AG04449 (cell line): ENCODE measurements around the gene ADGRL1.

ENCODE experiments used
- CTCF ChIA-PET: fragments of 350-600 bp; formaldehyde crosslinking; extraction: SDS; loops from one replicate; lab custom pipeline; 2021; ENCODE audit warnings: antibody characterized with exemption; lab: Yijun Ruan, JAX
- POLR2A ChIA-PET: fragments of 400-600, 350-600 bp; formaldehyde crosslinking; extraction: SDS; loops from one replicate; lab custom pipeline; 2020; ENCODE audit warnings: antibody characterized with exemption, inconsistent platforms; lab: Yijun Ruan, JAX
- DNase-seq: peaks from one replicate; pipeline ENCODE4 v3.0.0-alpha.2; 2010; ENCODE audit warnings: low read depth, low spot score
- H3K4me3 ChIP-seq: 2 replicates; pipeline ENCODE4 v1.5.1; 2011; ENCODE audit warnings: low read depth, mild to moderate bottlenecking, control low read depth, low read length
- CTCF ChIP-seq: IDR thresholded peaks from one replicate; pipeline ENCODE4 v1.5.1; 2011; ENCODE audit warnings: mild to moderate bottlenecking, moderate library complexity, low read length, control low read depth, inconsistent platforms; ENCODE audit not compliant: insufficient read depth; ENCODE audit errors: missing control alignments

The ADGRL1 gene

DNA sequence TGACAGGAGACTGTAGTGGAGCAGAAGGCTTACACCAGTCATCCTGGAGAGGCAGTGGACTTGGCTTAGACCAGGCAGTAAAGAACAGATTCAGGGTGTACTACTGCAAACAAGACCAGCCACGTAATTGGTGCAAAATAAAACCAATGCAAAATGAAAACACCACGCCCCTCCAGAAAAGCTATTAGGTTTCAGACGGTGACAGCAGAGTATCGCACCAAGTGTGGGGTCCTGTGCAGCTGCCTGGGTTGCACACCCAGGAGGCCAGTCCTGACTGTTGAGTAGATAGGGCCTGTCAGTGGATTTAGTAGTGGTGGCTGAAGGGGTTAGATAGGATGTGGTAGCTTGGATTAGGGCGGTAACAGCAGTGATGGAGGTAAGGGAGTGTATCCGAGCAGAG, 83.0 kb downstream of the ADGRL1 start:
- DNase-seq: no peak
- POLR2A ChIA-PET: no interaction called here
- TF ChIP-seq CTCF: no peak
- H3K4me3 ChIP-seq: no peak overlapping the region
- CTCF ChIA-PET: interaction anchor here (5.4 kb wide), 1 partner anchor 13 kb away, joined by 45 read pairs; the partner anchor contains the start of gene ASF1B

DNA sequence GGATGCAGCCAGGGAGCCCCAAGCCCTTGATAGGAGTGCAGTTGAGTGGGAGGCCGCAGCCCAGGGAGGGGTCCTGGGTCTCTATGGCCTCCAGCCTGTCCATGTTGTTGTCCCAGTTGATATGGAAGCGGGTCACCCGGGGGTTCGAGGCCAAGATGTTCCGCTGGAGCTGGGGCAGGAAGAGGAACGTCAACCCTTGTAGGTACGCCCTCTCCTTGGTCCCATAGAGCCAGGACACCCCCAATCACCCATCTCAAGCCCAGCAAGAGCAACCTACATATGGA, 85.5 kb downstream of the ADGRL1 start:
- DNase-seq: no peak
- no peak overlapping the region for H3K4me3 ChIP-seq
- ChIA-PET CTCF (interaction anchor here (1.7 kb wide), 1 partner anchor 16 kb away, joined by 8 read pairs; the partner anchor contains the start of gene ASF1B), POLR2A (no interaction called here)
- TF ChIP-seq CTCF: no peak

- no peak overlapping the region for H3K4me3 ChIP-seq
- CTCF ChIA-PET: interaction anchor here (1.7 kb wide), 1 partner anchor 17 kb away, joined by 8 read pairs; the partner anchor contains the start of gene ASF1B
- POLR2A ChIA-PET: no interaction called here
- no peak for TF ChIP-seq CTCF
- DNase-seq: no peak
Measured at GRCh38 chr19:14119644-14120496, 86.1 kb downstream of the ADGRL1 start.

GRCh38 chr19:14119146-14119545, 86.8 kb downstream of the ADGRL1 start:
- no peak for DNase-seq
- no peak for TF ChIP-seq CTCF
- peak overlapping the region; percentile 57 for H3K4me3 ChIP-seq
- POLR2A ChIA-PET: no interaction called here
- CTCF ChIA-PET: interaction anchor here (0.9 to 2.5 kb wide), 3 partner anchors 17 to 240 kb away, joined by 3 to 10 read pairs (median 5); partner anchors contain the start of genes ASF1B and MISP3

GRCh38 chr19:14118165-14119051, 87.6 kb downstream of the ADGRL1 start:
- TF ChIP-seq CTCF: no peak
- ChIA-PET CTCF (interaction anchor here (0.9 to 2.5 kb wide), 3 partner anchors 18 to 239 kb away, joined by 3 to 10 read pairs (median 5); partner anchors contain the start of genes ASF1B and MISP3), POLR2A (interaction anchor here (0.6 to 1.0 kb wide), 2 partner anchors 26 to 277 kb away, joined by 3 read pairs; no protein-coding TSS in a partner anchor)

More at GRCh38 chr19:14118165-14119051, 87.6 kb downstream of the ADGRL1 start:
- H3K4me3 ChIP-seq: peak overlapping the region; percentile 57
- peak; percentile 47 for DNase-seq
